Measurements from ENCODE around the gene CACYBP. TPM values are rescaled to one million over a fixed set of nuclear protein-coding genes. Genes with fewer than 3 reads are reported as not detected.

The CACYBP gene
- total and polyA plus RNA-seq, 2 experiments from 2014 or later = 143 to 167 TPM

DNA sequence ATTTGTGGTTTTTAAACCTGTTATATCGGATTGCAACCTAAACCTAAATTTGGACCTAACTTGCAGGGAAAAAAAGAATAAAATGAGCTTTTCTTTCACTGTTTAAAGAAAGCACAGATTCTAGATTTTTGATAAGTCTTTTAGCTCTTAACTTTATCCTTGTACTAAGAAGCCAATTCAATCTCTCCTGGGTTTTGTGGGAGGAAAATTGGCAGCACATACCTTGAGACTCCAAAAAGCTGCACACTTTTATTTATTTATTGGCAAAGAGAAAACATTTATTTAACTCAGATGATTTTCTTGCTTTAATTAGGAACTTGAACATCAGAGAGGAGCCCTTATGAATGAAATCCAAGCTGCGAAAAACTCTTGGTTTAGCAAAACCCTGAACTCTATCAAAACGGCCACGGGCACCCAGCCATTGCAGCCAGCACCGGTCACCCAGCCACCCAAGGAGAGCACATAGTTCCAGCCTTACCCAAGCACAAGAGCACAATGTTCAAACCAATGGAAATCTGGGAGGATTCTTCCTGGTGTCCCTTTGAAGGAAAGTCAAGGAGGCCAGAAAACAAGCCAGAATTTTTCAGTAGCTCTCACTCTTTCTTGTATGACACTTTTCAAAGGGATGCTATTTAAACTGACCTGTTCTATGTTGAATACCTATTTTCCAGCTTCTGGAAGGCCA is 10.1 kb upstream of the CACYBP start:
- Histone ChIP-seq H3K27me3 (no peaks in the 10 kb centered on the region), H3K4me3 (no peak overlapping the region), H3K4me1 (ENCODE audit: low read depth) (no peaks in the 10 kb centered on the region), H3K36me3 (no peaks in the 10 kb centered on the region), H3K9me3 (ENCODE audit: low read depth) (no peaks in the 10 kb centered on the region), H3K27ac (no peak overlapping the region)
- TF ChIP-seq, protein P1, sequence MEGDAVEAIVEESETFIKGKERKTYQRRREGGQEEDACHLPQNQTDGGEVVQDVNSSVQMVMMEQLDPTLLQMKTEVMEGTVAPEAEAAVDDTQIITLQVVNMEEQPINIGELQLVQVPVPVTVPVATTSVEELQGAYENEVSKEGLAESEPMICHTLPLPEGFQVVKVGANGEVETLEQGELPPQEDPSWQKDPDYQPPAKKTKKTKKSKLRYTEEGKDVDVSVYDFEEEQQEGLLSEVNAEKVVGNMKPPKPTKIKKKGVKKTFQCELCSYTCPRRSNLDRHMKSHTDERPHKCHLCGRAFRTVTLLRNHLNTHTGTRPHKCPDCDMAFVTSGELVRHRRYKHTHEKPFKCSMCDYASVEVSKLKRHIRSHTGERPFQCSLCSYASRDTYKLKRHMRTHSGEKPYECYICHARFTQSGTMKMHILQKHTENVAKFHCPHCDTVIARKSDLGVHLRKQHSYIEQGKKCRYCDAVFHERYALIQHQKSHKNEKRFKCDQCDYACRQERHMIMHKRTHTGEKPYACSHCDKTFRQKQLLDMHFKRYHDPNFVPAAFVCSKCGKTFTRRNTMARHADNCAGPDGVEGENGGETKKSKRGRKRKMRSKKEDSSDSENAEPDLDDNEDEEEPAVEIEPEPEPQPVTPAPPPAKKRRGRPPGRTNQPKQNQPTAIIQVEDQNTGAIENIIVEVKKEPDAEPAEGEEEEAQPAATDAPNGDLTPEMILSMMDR (IDR thresholded peaks at IDR 0.05; ENCODE audit: low read depth, low read length) = no peak
- no peak for DNase-seq (ENCODE audit: low read depth in 1 of 2, low spot score in 1 of 2)

DNA sequence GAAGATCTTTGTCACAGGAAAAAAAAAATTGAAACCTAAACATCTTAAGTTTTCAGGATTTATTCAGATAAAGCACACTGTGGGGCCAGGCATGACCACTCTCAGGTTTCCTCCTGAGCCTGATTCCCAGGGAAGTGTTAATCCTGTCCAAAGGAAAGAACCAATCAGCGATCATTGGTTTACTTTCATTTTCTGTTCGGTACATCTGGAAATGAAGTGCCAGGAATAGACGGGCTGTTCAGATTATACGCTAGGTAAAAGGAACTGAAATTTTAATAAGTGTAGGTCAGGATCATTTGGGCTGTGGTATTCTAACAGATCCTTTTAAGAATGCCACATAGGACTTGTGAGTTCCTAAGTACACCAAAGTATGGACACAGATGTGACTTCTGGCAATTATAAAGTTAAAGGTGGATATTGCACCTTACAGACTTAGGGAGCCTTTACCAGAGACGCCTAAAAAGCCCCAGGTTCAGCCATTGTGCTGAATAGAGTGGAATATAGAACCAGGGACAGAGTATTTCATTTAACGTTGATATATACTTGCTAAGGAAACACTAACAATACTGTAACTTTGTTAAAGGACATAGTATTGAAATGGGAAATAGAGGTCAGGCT is 9.3 kb upstream of the CACYBP start:
- Histone ChIP-seq H3K9me3 (ENCODE audit: low read depth) (no peaks in the 10 kb centered on the region), H3K4me1 (ENCODE audit: low read depth) (no peaks in the 10 kb centered on the region), H3K27me3 (no peaks in the 10 kb centered on the region), H3K36me3 (no peaks in the 10 kb centered on the region), H3K4me3 (no peak overlapping the region), H3K27ac (no peak overlapping the region)
- DNase-seq (ENCODE audit: low read depth in 1 of 2, low spot score in 1 of 2) = peak in 1 of 2 donors; percentile 43
- TF ChIP-seq, protein P1 (IDR thresholded peaks at IDR 0.05; ENCODE audit: low read depth, low read length) = no peak

DNA sequence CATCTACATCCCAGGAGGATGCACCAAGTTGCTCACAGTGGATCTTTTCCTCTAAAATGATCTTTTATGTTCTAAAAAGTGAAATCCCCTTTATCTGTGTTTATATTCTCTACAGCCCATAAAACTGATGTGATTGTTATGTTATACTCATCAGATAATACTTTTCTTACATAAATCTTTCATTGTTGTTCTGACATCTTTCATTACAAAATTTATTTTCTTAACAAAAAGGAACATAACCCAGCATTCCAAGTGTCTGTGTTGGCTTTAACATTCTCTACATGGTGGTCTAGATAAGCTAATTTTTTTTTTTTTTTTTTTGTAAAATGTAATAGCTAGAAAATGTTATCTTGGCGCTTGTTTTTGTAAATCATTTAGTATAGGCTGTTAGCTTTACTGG is 8.3 kb upstream of the CACYBP start:
- Histone ChIP-seq H3K4me3 (no peak overlapping the region), H3K4me1 (ENCODE audit: low read depth) (no peaks in the 10 kb centered on the region), H3K36me3 (no peaks in the 10 kb centered on the region), H3K9me3 (ENCODE audit: low read depth) (no peaks in the 10 kb centered on the region), H3K27me3 (no peaks in the 10 kb centered on the region), H3K27ac (no peak overlapping the region)
- DNase-seq (ENCODE audit: low read depth in 1 of 2, low spot score in 1 of 2) = no peak
- TF ChIP-seq, protein P1 (IDR thresholded peaks at IDR 0.05; ENCODE audit: low read depth, low read length) = no peak

DNA sequence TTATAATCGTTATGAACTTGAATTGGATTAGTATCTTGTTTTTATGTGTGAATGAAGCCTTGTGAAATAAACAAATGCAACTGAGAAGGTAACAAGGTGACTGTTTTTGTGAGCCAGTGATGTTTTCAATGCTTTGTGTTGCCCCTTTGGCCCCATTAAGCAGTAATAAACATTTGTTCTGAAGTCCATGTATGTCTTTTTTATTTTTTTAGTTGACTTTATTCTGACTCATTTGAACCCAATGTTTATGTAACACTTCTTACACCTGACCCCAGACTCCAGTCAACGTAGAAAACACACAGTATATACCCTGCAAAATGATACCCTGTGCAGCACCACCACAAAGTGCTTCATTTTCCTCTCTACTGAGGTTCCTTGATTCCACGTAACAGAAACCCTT is 4.6 kb upstream of the CACYBP start:
- no peaks in the 10 kb centered on the region for H3K36me3 ChIP-seq
- H3K27ac ChIP-seq = no peak overlapping the region

DNA sequence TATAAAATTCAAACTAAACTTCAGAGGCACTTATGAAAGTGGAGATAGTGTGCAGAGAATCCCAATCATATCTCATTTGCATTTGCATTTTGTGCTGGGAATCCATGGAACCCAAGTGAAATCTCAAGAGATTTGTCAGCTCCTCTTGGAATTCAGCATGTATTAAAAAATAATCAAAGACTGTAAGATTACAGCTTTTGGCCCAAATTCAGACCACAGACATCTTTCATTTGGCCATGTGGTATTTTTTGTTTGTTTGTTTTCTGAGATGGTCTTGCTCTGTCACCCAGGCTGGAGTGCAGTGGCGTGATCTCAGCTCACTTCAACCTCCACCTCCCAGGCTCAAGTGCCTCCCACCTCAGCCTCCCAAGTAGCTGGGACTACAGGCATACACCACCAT is 3.8 kb upstream of the CACYBP start:
- no peak overlapping the region for H3K4me3 ChIP-seq
- no peak overlapping the region for H3K27ac ChIP-seq
- H3K27me3 ChIP-seq = no peaks in the 10 kb centered on the region
- H3K36me3 ChIP-seq = no peaks in the 10 kb centered on the region
- no peaks in the 10 kb centered on the region for H3K9me3 ChIP-seq (ENCODE audit: low read depth)
- DNase-seq (ENCODE audit: low read depth in 1 of 2, low spot score in 1 of 2) = no peak
- TF ChIP-seq, protein P1 (IDR thresholded peaks at IDR 0.05; ENCODE audit: low read depth, low read length) = no peak
- H3K4me1 ChIP-seq (ENCODE audit: low read depth) = peaks cover 6% of the 10 kb centered on the region

More for the DNA sequence above, 4.6 kb upstream of the CACYBP start:
- no peaks in the 10 kb centered on the region for H3K27me3 ChIP-seq
- no peaks in the 10 kb centered on the region for H3K9me3 ChIP-seq (ENCODE audit: low read depth)
- TF ChIP-seq, protein P1 (IDR thresholded peaks at IDR 0.05; ENCODE audit: low read depth, low read length) = no peak
- peaks cover 6% of the 10 kb centered on the region for H3K4me1 ChIP-seq (ENCODE audit: low read depth)
- no peak for DNase-seq (ENCODE audit: low read depth in 1 of 2, low spot score in 1 of 2)
- no peak overlapping the region for H3K4me3 ChIP-seq

All from cardiac muscle cell (in vitro differentiated cells and primary cell).